AG10803 (cell line): ENCODE measurements around the gene TMEM53.

Source experiments
- DNase-seq: peaks from one replicate; pipeline ENCODE4 v3.0.0; 2010; ENCODE audit warnings: low read depth
- H3K4me3 ChIP-seq: 2 replicates; pipeline ENCODE4 v1.5.1; 2011; ENCODE audit warnings: mild to moderate bottlenecking, low read length, control low read depth
- CTCF ChIP-seq: conservative IDR thresholded peaks from 2 replicates; pipeline ENCODE4 v1.5.1; 2011; ENCODE audit warnings: mild to moderate bottlenecking, low read length, control low read depth, inconsistent platforms

Gene TMEM53

GRCh38 chr1:44616991-44617702 lies 57.1 kb downstream of the TMEM53 start:
- TF ChIP-seq CTCF = no peak
- DNase-seq = peak; percentile 56
- peak overlapping the region; percentile 47 for H3K4me3 ChIP-seq

GRCh38 chr1:44616284-44616990 lies 57.8 kb downstream of the TMEM53 start:
- DNase-seq = no peak
- TF ChIP-seq CTCF = no peak
- H3K4me3 ChIP-seq = peak overlapping the region; percentile 47

GRCh38 chr1:44613941-44614340 lies 60.3 kb downstream of the TMEM53 start:
- DNase-seq = no peak
- no peak for TF ChIP-seq CTCF
- no peak overlapping the region for H3K4me3 ChIP-seq

GRCh38 chr1:44611866-44612265 lies 62.4 kb downstream of the TMEM53 start:
- no peak overlapping the region for H3K4me3 ChIP-seq
- no peak for DNase-seq
- TF ChIP-seq CTCF = no peak

GRCh38 chr1:44611419-44611818 lies 62.9 kb downstream of the TMEM53 start:
- no peak for DNase-seq
- no peak for TF ChIP-seq CTCF

GRCh38 chr1:44610527-44611148 lies 63.6 kb downstream of the TMEM53 start:
- TF ChIP-seq CTCF = no peak
- no peak for DNase-seq
- H3K4me3 ChIP-seq = no peak overlapping the region

More at GRCh38 chr1:44611419-44611818, 62.9 kb downstream of the TMEM53 start:
- H3K4me3 ChIP-seq = no peak overlapping the region
